Measurements from ENCODE around the gene CDC42BPA. TPM values are rescaled to one million over a fixed set of nuclear protein-coding genes. Genes with fewer than 3 reads are reported as not detected.

The CDC42BPA gene
- total RNA-seq, 2 donors from 2014 or later = 30.0 to 34.3 TPM

GRCh38 chr1:227192163-227192562, 126.1 kb downstream of the CDC42BPA start:
- Histone ChIP-seq H3K36me3 (ENCODE audit: control insufficient read depth, insufficient read depth, low read length) (peaks cover 8% of the 10 kb centered on the region), H3K27me3 (ENCODE audit: control insufficient read depth, insufficient read depth, low read length, poor library complexity, severe bottlenecking) (no peaks in the 10 kb centered on the region), H3K4me1 (ENCODE audit: control insufficient read depth, insufficient read depth, low read length) (no peaks in the 10 kb centered on the region), H3K9me3 (ENCODE audit: control insufficient read depth, low read length) (no peaks in the 10 kb centered on the region), H3K27ac (ENCODE audit: low read depth, low read length) (no peak overlapping the region), H3K9ac (ENCODE audit: extremely low read depth, low read length, poor library complexity, severe bottlenecking) (no peak overlapping the region), H3K4me3 (ENCODE audit: low read length) (no peak overlapping the region)
- TF ChIP-seq, protein P1, sequence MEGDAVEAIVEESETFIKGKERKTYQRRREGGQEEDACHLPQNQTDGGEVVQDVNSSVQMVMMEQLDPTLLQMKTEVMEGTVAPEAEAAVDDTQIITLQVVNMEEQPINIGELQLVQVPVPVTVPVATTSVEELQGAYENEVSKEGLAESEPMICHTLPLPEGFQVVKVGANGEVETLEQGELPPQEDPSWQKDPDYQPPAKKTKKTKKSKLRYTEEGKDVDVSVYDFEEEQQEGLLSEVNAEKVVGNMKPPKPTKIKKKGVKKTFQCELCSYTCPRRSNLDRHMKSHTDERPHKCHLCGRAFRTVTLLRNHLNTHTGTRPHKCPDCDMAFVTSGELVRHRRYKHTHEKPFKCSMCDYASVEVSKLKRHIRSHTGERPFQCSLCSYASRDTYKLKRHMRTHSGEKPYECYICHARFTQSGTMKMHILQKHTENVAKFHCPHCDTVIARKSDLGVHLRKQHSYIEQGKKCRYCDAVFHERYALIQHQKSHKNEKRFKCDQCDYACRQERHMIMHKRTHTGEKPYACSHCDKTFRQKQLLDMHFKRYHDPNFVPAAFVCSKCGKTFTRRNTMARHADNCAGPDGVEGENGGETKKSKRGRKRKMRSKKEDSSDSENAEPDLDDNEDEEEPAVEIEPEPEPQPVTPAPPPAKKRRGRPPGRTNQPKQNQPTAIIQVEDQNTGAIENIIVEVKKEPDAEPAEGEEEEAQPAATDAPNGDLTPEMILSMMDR (conservative IDR thresholded peaks at IDR 0.05) = no peak
- Mint-ChIP-seq H3K27me3 (ENCODE audit: insufficient read depth) (no peaks in the 10 kb centered on the region), H3K9me3 (no peaks in the 10 kb centered on the region), H3K4me3 (no peak overlapping the region), H3K36me3 (ENCODE audit: low read depth) (peaks cover 14% of the 10 kb centered on the region), H3K27ac (no peak overlapping the region), H3K4me1 (no peaks in the 10 kb centered on the region)
- DNase-seq = peak; percentile 57
- WGBS, 2 experiments (ENCODE audit: insufficient coverage in 1 of 2, insufficient read length in 1 of 2) = 88 to 90% methylated on average over 2 of the region's 2 CpGs

GRCh38 chr1:227191607-227192006, 126.7 kb downstream of the CDC42BPA start:
- no peak overlapping the region for H3K27ac ChIP-seq (ENCODE audit: low read depth, low read length)

GRCh38 chr1:227190321-227190720, 128.0 kb downstream of the CDC42BPA start:
- Mint-ChIP-seq H3K9me3 (no peaks in the 10 kb centered on the region), H3K4me3 (no peak overlapping the region), H3K27me3 (ENCODE audit: insufficient read depth) (no peaks in the 10 kb centered on the region), H3K27ac (no peak overlapping the region), H3K36me3 (ENCODE audit: low read depth) (peaks cover 18% of the 10 kb centered on the region), H3K4me1 (no peaks in the 10 kb centered on the region)
- Histone ChIP-seq H3K4me1 (ENCODE audit: control insufficient read depth, insufficient read depth, low read length) (no peaks in the 10 kb centered on the region), H3K36me3 (ENCODE audit: control insufficient read depth, insufficient read depth, low read length) (peaks cover 8% of the 10 kb centered on the region), H3K9ac (ENCODE audit: extremely low read depth, low read length, poor library complexity, severe bottlenecking) (no peak overlapping the region), H3K27ac (ENCODE audit: low read depth, low read length) (no peak overlapping the region), H3K4me3 (ENCODE audit: low read length) (no peak overlapping the region), H3K9me3 (ENCODE audit: control insufficient read depth, low read length) (peaks cover 10% of the 10 kb centered on the region), H3K27me3 (ENCODE audit: control insufficient read depth, insufficient read depth, low read length, poor library complexity, severe bottlenecking) (no peaks in the 10 kb centered on the region)
- DNase-seq = no peak
- TF ChIP-seq, protein P1 (conservative IDR thresholded peaks at IDR 0.05) = no peak
- 95% methylated on average over 2 of the region's 2 CpGs; no CpG with 5 or more reads in 1 of the 2 experiments for WGBS, 2 experiments (ENCODE audit: insufficient coverage in 1 of 2, insufficient read length in 1 of 2)

More at GRCh38 chr1:227191607-227192006, 126.7 kb downstream of the CDC42BPA start:
- Mint-ChIP-seq H3K4me3 (no peak overlapping the region), H3K27ac (no peak overlapping the region), H3K9me3 (no peaks in the 10 kb centered on the region), H3K27me3 (ENCODE audit: insufficient read depth) (no peaks in the 10 kb centered on the region), H3K36me3 (ENCODE audit: low read depth) (peaks cover 14% of the 10 kb centered on the region), H3K4me1 (no peaks in the 10 kb centered on the region)
- peaks cover 8% of the 10 kb centered on the region for H3K36me3 ChIP-seq (ENCODE audit: control insufficient read depth, insufficient read depth, low read length)
- H3K9ac ChIP-seq (ENCODE audit: extremely low read depth, low read length, poor library complexity, severe bottlenecking) = no peak overlapping the region
- H3K9me3 ChIP-seq (ENCODE audit: control insufficient read depth, low read length) = no peaks in the 10 kb centered on the region
- H3K4me1 ChIP-seq (ENCODE audit: control insufficient read depth, insufficient read depth, low read length) = no peaks in the 10 kb centered on the region
- no peaks in the 10 kb centered on the region for H3K27me3 ChIP-seq (ENCODE audit: control insufficient read depth, insufficient read depth, low read length, poor library complexity, severe bottlenecking)
- WGBS, 2 experiments (ENCODE audit: insufficient coverage in 1 of 2, insufficient read length in 1 of 2) = 54% methylated on average over 2 of the region's 2 CpGs; no CpG with 5 or more reads in 1 of the 2 experiments
- TF ChIP-seq, protein P1 (conservative IDR thresholded peaks at IDR 0.05) = no peak
- no peak for DNase-seq
- no peak overlapping the region for H3K4me3 ChIP-seq (ENCODE audit: low read length)
